A673 (cell line): ENCODE data around the gene HAUS2. TPM values are rescaled to one million over a fixed set of nuclear protein-coding genes. Genes with fewer than 3 reads are reported as not detected.

Experiments used
- BruUV-seq: library from RNA; stranded (reverse); fragments of 400-500 nt; replicated peaks from 2 replicates; lab custom pipeline; 2021; lab: Mats Ljungman, UMichigan
- CTCF ChIA-PET: fragments of 300-600 bp; sonication (Branson Sonifier 250); formaldehyde crosslinking; loops from one replicate; lab custom pipeline; 2022; ENCODE audit warnings: antibody characterized with exemption; lab: Charles Lee
- POLR2A ChIA-PET: fragments of 300-600 bp; sonication (Branson Sonifier 250); formaldehyde crosslinking; loops from one replicate; lab custom pipeline; 2022; ENCODE audit warnings: antibody characterized with exemption; ENCODE audit not compliant: low non-redundant PET; lab: Charles Lee
- DNase-seq: peaks from one replicate; pipeline ENCODE4 v3.0.0-alpha.2; 2015; ENCODE audit warnings: low spot score
- H3K27ac ChIP-seq: fragments of 200-600 bp; sonication (generic); 2 replicates; pipeline ENCODE4 v1.5.1; 2016; ENCODE audit warnings: mixed run types, low read depth, mild to moderate bottlenecking, mixed read lengths, antibody characterized with exemption, low read length; ENCODE audit not compliant: poor library complexity, severe bottlenecking
- H3K27me3 ChIP-seq: fragments of 200-600 bp; sonication (generic); replicated peaks from 2 replicates; pipeline ENCODE4 v1.6.1; 2017; ENCODE audit warnings: mixed run types, low read depth, mild to moderate bottlenecking, mixed read lengths, antibody characterized with exemption, low read length; ENCODE audit not compliant: insufficient read depth, poor library complexity
- H3K36me3 ChIP-seq: fragments of 200-600 bp; sonication (generic); 2 replicates; pipeline ENCODE4 v1.6.1; 2016; ENCODE audit warnings: mixed run types, mild to moderate bottlenecking, mixed read lengths, antibody characterized with exemption, low read length; ENCODE audit not compliant: insufficient read depth, poor library complexity, severe bottlenecking
- H3K4me1 ChIP-seq: fragments of 200-600 bp; sonication (generic); 2 replicates; pipeline ENCODE4 v1.6.1; 2017; ENCODE audit warnings: mixed run types, mild to moderate bottlenecking, mixed read lengths, antibody characterized with exemption, low read length; ENCODE audit not compliant: insufficient read depth, poor library complexity, severe bottlenecking
- H3K4me3 ChIP-seq: fragments of 200-600 bp; sonication (generic); 2 replicates; pipeline ENCODE4 v1.5.1; 2016; ENCODE audit warnings: low read depth, mixed run types, mild to moderate bottlenecking, mixed read lengths, low read length; ENCODE audit not compliant: poor library complexity, severe bottlenecking
- H3K9me3 ChIP-seq: fragments of 200-600 bp; sonication (generic); 2 replicates; pipeline ENCODE4 v1.6.1; 2016; ENCODE audit warnings: mixed run types, low read depth, mild to moderate bottlenecking, mixed read lengths, antibody characterized with exemption, low read length; ENCODE audit not compliant: poor library complexity, severe bottlenecking
- EZH2 ChIP-seq: fragments of 200-600 bp; sonication (generic); IDR thresholded peaks from 2 replicates; pipeline ENCODE4 v1.6.1; 2017; ENCODE audit warnings: borderline replicate concordance, low read depth, mild to moderate bottlenecking, mixed read lengths, antibody characterized with exemption, low read length; ENCODE audit not compliant: poor library complexity, severe bottlenecking
- intact Hi-C: fragments of 100-400 bp; cut with micrococcal nuclease; formaldehyde crosslinking; loops from one replicate; pipeline ENCODE4 v1.10.0; 2022; ENCODE audit not compliant: unreplicated experiment
- total RNA-seq: library from RNA; stranded (reverse); gene quantifications from 2 replicates; pipeline ENCODE4 v1.2.3, GENCODE V29; 2021
- TF ChIP-seq, protein P1 (sequence below): fragments of 300-800, 200-600 bp; sonication (generic); conservative IDR thresholded peaks from 2 replicates; pipeline ENCODE4 v1.5.1; 2017; ENCODE audit warnings: low read depth, mild to moderate bottlenecking, antibody characterized with exemption, low read length, moderate library complexity, mixed read lengths

HAUS2 gene
- total RNA-seq, 1 experiment from 2014 or later: 44.1 TPM

DNA sequence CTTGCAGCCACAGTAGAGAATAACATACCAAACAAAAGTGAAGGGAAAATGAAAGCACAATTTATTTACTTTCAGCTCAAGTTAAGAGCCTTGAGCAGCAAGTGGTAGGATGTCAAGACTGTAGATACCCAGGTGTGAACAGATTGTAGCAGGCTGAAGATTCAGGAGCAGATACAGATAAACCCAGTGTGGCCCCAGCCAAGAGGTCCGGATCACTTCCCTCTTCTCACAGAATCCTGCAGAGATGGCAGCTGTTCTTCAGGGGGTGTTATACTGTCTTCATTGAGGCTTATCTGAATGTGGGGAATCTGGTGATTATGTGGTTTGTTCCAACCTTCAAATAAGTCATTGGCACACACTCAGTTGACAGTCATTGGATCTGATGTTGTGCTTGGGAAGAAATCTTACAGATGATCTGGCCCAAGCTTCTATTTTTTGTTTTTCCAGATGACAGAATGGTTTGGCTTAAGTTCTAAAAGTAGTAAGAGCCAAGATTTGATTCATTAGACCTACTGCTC lies 28.9 kb downstream of the HAUS2 start:
- Histone ChIP-seq H3K4me1 (peaks cover 25% of the 10 kb centered on the region), H3K9me3 (no peaks in the 10 kb centered on the region), H3K27ac (no peak overlapping the region), H3K4me3 (no peak overlapping the region), H3K27me3 (no peaks in the 10 kb centered on the region), H3K36me3 (no peaks in the 10 kb centered on the region)
- DNase-seq: no peak
- ChIA-PET CTCF (no interaction called here), POLR2A (no interaction called here)
- intact Hi-C loops: no loop called here
- no peak for TF ChIP-seq EZH2
- TF ChIP-seq, protein P1, sequence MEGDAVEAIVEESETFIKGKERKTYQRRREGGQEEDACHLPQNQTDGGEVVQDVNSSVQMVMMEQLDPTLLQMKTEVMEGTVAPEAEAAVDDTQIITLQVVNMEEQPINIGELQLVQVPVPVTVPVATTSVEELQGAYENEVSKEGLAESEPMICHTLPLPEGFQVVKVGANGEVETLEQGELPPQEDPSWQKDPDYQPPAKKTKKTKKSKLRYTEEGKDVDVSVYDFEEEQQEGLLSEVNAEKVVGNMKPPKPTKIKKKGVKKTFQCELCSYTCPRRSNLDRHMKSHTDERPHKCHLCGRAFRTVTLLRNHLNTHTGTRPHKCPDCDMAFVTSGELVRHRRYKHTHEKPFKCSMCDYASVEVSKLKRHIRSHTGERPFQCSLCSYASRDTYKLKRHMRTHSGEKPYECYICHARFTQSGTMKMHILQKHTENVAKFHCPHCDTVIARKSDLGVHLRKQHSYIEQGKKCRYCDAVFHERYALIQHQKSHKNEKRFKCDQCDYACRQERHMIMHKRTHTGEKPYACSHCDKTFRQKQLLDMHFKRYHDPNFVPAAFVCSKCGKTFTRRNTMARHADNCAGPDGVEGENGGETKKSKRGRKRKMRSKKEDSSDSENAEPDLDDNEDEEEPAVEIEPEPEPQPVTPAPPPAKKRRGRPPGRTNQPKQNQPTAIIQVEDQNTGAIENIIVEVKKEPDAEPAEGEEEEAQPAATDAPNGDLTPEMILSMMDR: no peak
- BruUV-seq: no TSS peak

DNA sequence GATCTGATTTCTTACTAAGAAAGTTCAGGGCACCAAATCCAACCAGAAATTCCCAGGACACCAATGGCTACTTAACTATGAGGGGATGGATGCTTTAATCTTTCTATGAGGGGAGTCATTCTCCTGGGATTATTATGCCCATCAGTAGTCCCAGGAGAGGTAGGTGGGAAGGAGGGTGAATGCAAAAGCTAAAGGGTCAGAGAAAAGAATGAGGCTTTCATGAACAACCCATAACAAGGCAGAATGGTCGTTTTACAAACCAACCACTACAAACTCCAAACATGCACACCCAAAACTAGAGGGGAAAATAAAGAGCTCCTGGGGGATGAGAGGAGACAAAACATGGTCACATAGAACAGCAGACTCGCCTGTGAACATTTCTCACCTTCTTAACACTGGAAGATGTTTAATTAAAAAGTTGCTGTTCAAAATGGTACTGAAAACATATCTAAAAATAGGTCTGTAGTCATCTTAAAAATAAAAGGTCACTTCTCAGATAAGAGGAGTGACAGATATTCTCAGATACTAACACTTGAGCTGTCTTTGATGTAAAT lies 30.4 kb downstream of the HAUS2 start:
- CTCF ChIA-PET: no interaction called here
- Histone ChIP-seq H3K36me3 (no peaks in the 10 kb centered on the region), H3K4me1 (peaks cover 40% of the 10 kb centered on the region), H3K4me3 (no peak overlapping the region), H3K9me3 (no peaks in the 10 kb centered on the region), H3K27ac (no peak overlapping the region), H3K27me3 (no peaks in the 10 kb centered on the region)
- TF ChIP-seq, protein P1: no peak
- TF ChIP-seq EZH2: no peak
- POLR2A ChIA-PET: no interaction called here
- no peak for DNase-seq
- no TSS peak for BruUV-seq
- intact Hi-C loops: no loop called here

DNA sequence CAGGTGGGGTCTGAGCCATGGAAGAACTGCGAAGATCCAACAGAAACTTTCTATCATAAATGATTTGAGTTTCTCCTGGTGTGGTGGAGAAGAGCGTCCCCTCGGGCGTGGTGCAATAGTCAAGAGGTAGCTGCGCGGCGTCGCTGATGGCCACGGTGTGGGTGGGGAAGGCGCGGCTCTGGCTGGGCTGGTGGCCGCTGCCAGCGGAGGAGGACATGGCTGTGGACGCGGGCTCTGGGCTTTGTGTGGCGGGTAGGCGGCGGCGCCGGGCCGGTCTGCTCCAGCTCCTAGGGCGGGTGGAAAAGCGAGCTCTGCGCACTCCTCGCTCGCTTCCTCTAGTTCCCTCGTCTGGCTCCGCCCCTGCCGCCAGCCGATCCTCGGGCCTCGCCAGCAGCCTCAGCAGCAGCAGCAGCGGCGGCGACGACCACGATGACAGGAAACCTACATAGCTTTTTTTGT lies 32.7 kb downstream of the HAUS2 start:
- no peak for TF ChIP-seq EZH2
- TF ChIP-seq, protein P1: no peak
- Histone ChIP-seq H3K27ac (peak overlapping the region; percentile 65), H3K9me3 (no peaks in the 10 kb centered on the region), H3K27me3 (no peaks in the 10 kb centered on the region), H3K4me1 (peaks cover 45% of the 10 kb centered on the region), H3K4me3 (peak overlapping the region; percentile 45), H3K36me3 (peaks cover 2% of the 10 kb centered on the region)
- POLR2A ChIA-PET: no interaction called here
- intact Hi-C loops: loop anchor here (5.0 kb wide), 1 partner anchor 71 kb away; no protein-coding TSS in a partner anchor
- BruUV-seq: no TSS peak
- peak; percentile 91 for DNase-seq
- CTCF ChIA-PET: interaction anchor here (0.6 kb wide), 1 partner anchor 627 kb away, joined by 3 read pairs; no protein-coding TSS in a partner anchor
